WTC11 (cell line): ENCODE measurements around the gene ARHGAP15.

Source experiments
- ESRRA ChIP-seq: sonication (generic); formaldehyde crosslinking; IDR thresholded peaks from 2 replicates; pipeline ENCODE4 v1.8.1; 2022; ENCODE audit warnings: mild to moderate bottlenecking, missing genetic modification reagents, borderline replicate concordance
- FOXK1 ChIP-seq: sonication (generic); formaldehyde crosslinking; IDR thresholded peaks from 2 replicates; pipeline ENCODE4 v1.8.0; 2022; ENCODE audit warnings: mild to moderate bottlenecking, moderate library complexity, missing genetic modification reagents
- OVOL2 ChIP-seq: fragments of 250-450 bp; sonication (Bioruptor Pico); IDR thresholded peaks from 2 replicates; pipeline ENCODE4 v1.9.0; 2021; ENCODE audit warnings: mild to moderate bottlenecking, borderline replicate concordance
- SMAD3 ChIP-seq: sonication (generic); formaldehyde crosslinking; IDR thresholded peaks from 2 replicates; pipeline ENCODE4 v1.8.0; 2022; ENCODE audit warnings: missing genetic modification reagents, mild to moderate bottlenecking, borderline replicate concordance
- ZBTB21 ChIP-seq: sonication (generic); formaldehyde crosslinking; IDR thresholded peaks from 2 replicates; pipeline ENCODE4 v1.8.1; 2023; ENCODE audit warnings: mild to moderate bottlenecking, missing genetic modification reagents, borderline replicate concordance
- ZNF671 ChIP-seq: fragments of 250-450 bp; sonication (Bioruptor Pico); IDR thresholded peaks from 2 replicates; pipeline ENCODE4 v1.8.0; 2021; ENCODE audit warnings: mild to moderate bottlenecking
- TF ChIP-seq, protein P1 (sequence below): sonication (generic); formaldehyde crosslinking; IDR thresholded peaks from 2 replicates; pipeline ENCODE4 v1.8.1; 2023; ENCODE audit warnings: mild to moderate bottlenecking, missing genetic modification reagents, moderate library complexity
- TF ChIP-seq, protein P2 (sequence below): fragments of 200-600 bp; IDR thresholded peaks from 2 replicates; pipeline ENCODE4 v1.8.0; 2022; ENCODE audit warnings: antibody characterized with exemption
- TF ChIP-seq, protein P3 (sequence below): sonication (generic); formaldehyde crosslinking; IDR thresholded peaks from 2 replicates; pipeline ENCODE4 v1.8.0; 2022; ENCODE audit warnings: mild to moderate bottlenecking, missing genetic modification reagents

DNA sequence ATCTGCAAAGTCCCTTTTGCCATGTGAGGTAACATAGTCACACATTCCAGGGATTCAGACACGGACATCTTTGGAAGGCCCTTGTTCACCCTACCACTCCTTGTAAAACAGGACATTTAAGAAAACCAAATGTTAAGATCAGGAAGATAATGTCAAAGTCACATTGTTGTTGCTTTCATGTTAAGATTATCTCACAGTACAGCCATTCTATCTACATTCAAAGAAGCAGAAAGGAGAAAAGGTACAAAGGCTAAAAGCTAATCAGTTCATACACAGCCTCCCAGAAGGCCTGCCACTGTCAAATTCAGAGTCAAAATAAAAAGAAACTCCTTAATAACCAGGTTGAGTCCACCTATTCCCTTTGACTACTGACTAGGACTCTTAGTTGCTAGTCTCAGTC lies 573.7 kb downstream of the ARHGAP15 start:
- TF ChIP-seq ZNF671 (CRISPR knock-in tag) (no peak), ESRRA (CRISPR knock-in tag) (no peak), FOXK1 (CRISPR knock-in tag) (no peak), SMAD3 (CRISPR knock-in tag) (no peak), OVOL2 (CRISPR knock-in tag) (no peak), ZBTB21 (CRISPR knock-in tag) (no peak)
- TF ChIP-seq, protein P1, sequence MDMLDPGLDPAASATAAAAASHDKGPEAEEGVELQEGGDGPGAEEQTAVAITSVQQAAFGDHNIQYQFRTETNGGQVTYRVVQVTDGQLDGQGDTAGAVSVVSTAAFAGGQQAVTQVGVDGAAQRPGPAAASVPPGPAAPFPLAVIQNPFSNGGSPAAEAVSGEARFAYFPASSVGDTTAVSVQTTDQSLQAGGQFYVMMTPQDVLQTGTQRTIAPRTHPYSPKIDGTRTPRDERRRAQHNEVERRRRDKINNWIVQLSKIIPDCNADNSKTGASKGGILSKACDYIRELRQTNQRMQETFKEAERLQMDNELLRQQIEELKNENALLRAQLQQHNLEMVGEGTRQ (CRISPR knock-in tag): no peak
- TF ChIP-seq, protein P2, sequence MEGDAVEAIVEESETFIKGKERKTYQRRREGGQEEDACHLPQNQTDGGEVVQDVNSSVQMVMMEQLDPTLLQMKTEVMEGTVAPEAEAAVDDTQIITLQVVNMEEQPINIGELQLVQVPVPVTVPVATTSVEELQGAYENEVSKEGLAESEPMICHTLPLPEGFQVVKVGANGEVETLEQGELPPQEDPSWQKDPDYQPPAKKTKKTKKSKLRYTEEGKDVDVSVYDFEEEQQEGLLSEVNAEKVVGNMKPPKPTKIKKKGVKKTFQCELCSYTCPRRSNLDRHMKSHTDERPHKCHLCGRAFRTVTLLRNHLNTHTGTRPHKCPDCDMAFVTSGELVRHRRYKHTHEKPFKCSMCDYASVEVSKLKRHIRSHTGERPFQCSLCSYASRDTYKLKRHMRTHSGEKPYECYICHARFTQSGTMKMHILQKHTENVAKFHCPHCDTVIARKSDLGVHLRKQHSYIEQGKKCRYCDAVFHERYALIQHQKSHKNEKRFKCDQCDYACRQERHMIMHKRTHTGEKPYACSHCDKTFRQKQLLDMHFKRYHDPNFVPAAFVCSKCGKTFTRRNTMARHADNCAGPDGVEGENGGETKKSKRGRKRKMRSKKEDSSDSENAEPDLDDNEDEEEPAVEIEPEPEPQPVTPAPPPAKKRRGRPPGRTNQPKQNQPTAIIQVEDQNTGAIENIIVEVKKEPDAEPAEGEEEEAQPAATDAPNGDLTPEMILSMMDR: no peak
- TF ChIP-seq, protein P3, sequence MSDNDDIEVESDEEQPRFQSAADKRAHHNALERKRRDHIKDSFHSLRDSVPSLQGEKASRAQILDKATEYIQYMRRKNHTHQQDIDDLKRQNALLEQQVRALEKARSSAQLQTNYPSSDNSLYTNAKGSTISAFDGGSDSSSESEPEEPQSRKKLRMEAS (CRISPR knock-in tag): no peak
